MM.1S (cell line): ENCODE measurements around the gene GXYLT1.

Experiments used
- DNase-seq: peaks from one replicate; pipeline ENCODE4 v3.0.0-alpha.2; 2015
- H2AFZ ChIP-seq: fragments of 300-600 bp; sonication (generic); 2 replicates; pipeline ENCODE4 v1.6.0; 2016; ENCODE audit warnings: antibody characterized with exemption, low read length
- H3F3A ChIP-seq: fragments of 300-600 bp; sonication (generic); 2 replicates; pipeline ENCODE4 v1.6.1; 2016; ENCODE audit warnings: mild to moderate bottlenecking, antibody characterized with exemption, low read length, moderate library complexity, mixed read lengths; ENCODE audit not compliant: insufficient read depth
- H3K27ac ChIP-seq: fragments of 300-600 bp; sonication (generic); 2 replicates; pipeline ENCODE4 v1.5.1; 2016; ENCODE audit warnings: mild to moderate bottlenecking, low read length
- H3K27me3 ChIP-seq: fragments of 300-600 bp; sonication (generic); replicated peaks from 2 replicates; pipeline ENCODE4 v1.6.0; 2016; ENCODE audit warnings: low read length; ENCODE audit not compliant: insufficient read depth
- H3K36me3 ChIP-seq: fragments of 300-600 bp; sonication (generic); replicated peaks from 2 replicates; pipeline ENCODE4 v1.6.1; 2016; ENCODE audit warnings: mild to moderate bottlenecking, low read length, mixed read lengths; ENCODE audit not compliant: insufficient read depth
- H3K4me1 ChIP-seq: fragments of 300-600 bp; sonication (generic); 2 replicates; pipeline ENCODE4 v1.6.1; 2016; ENCODE audit warnings: low read length, mixed read lengths
- H3K4me2 ChIP-seq: fragments of 300-600 bp; sonication (generic); 2 replicates; pipeline ENCODE4 v1.6.0; 2016; ENCODE audit warnings: low read depth, low read length
- H3K4me3 ChIP-seq: fragments of 300-600 bp; sonication (generic); 2 replicates; pipeline ENCODE4 v1.5.1; 2016; ENCODE audit warnings: low read length, mixed read lengths
- H3K79me2 ChIP-seq: fragments of 300-600 bp; sonication (generic); 2 replicates; pipeline ENCODE4 v1.6.1; 2016; ENCODE audit warnings: mixed run types, low read length, mixed read lengths
- H3K9ac ChIP-seq: fragments of 300-600 bp; sonication (generic); 2 replicates; pipeline ENCODE4 v1.6.1; 2016; ENCODE audit warnings: low read length, mixed read lengths
- H3K9me2 ChIP-seq: fragments of 300-600 bp; sonication (generic); replicated peaks from 2 replicates; pipeline ENCODE4 v1.6.1; 2016; ENCODE audit warnings: mild to moderate bottlenecking, low read length, mixed read lengths; ENCODE audit not compliant: insufficient read depth
- H3K9me3 ChIP-seq: fragments of 300-600 bp; sonication (generic); replicated peaks from 2 replicates; pipeline ENCODE4 v1.6.1; 2016; ENCODE audit warnings: mild to moderate bottlenecking, low read length, mixed read lengths; ENCODE audit not compliant: insufficient read depth
- H4K20me1 ChIP-seq: fragments of 300-600 bp; sonication (generic); 2 replicates; pipeline ENCODE4 v1.6.1; 2016; ENCODE audit warnings: mild to moderate bottlenecking, low read length, moderate library complexity, mixed read lengths; ENCODE audit not compliant: insufficient read depth
- EZH2 ChIP-seq: fragments of 300-600 bp; sonication (generic); optimal IDR thresholded peaks from 2 replicates; pipeline ENCODE3; 2017; ENCODE audit warnings: low read depth, mild to moderate bottlenecking, antibody characterized with exemption, low read length, mixed read lengths
- EZH2phosphoT487 ChIP-seq: fragments of 300-600 bp; sonication (generic); IDR thresholded peaks from 2 replicates; pipeline ENCODE4 v1.6.1; 2018; ENCODE audit warnings: antibody characterized with exemption, low read length
- TF ChIP-seq, protein P1 (sequence below): fragments of 300-600 bp; sonication (generic); IDR thresholded peaks from 2 replicates; pipeline ENCODE4 v1.5.1; 2016; ENCODE audit warnings: antibody characterized with exemption, low read length, mixed read lengths

The GXYLT1 gene

DNA sequence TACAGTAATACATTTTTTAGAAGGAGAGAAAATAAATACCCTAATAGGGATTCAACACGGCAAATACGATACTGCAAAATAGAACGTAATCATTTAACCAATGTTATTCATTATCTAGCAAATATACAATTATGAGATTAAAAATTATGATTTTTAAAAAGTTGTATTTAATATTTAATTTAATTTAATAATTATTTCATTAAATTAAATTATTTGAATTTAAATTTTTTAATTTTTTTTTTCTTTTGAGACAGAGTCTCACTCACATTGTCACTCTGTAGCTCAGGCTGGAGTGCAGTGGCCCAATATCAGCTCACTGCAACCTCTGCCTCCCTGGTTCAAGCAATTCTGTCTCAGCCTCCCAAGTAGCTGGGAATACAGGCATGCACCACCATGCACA is 42.0 kb downstream of the GXYLT1 start:
- Histone ChIP-seq H3K4me1 (no peaks in the 10 kb centered on the region), H3K9ac (no peak overlapping the region), H4K20me1 (no peaks in the 10 kb centered on the region), H3K27ac (no peak overlapping the region), H2AFZ (no peak overlapping the region), H3K4me2 (no peak overlapping the region), H3F3A (no peaks in the 10 kb centered on the region), H3K9me2 (no peaks in the 10 kb centered on the region), H3K4me3 (no peak overlapping the region), H3K9me3 (no peaks in the 10 kb centered on the region), H3K79me2 (no peaks in the 10 kb centered on the region), H3K27me3 (no peaks in the 10 kb centered on the region), H3K36me3 (no peaks in the 10 kb centered on the region)
- no peak for TF ChIP-seq EZH2phosphoT487
- no peak for TF ChIP-seq EZH2
- DNase-seq = no peak

DNA sequence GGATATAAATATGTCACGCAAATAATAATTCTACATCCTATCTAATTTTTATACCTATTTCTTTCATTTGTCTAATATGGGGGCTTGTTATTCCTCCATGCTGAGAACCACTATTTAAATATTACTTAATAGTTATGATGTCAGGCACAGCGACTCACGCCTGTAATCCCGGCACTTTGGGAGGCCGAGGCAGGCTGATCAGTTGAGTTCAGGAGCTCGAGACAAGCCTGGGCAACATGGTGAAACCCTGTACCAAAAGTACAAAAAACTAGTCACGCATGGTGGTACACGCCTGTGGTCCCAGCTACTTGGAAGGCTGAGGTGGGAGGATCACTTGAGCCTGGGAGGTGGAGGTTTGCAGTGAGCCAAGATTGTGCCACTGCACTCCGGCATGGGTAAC is 45.2 kb downstream of the GXYLT1 start:
- no peak for DNase-seq
- Histone ChIP-seq H3K9me2 (no peaks in the 10 kb centered on the region), H3K36me3 (no peaks in the 10 kb centered on the region), H2AFZ (no peak overlapping the region), H3K9me3 (no peaks in the 10 kb centered on the region), H3F3A (no peaks in the 10 kb centered on the region), H3K4me2 (no peak overlapping the region), H3K79me2 (no peaks in the 10 kb centered on the region), H3K27me3 (no peaks in the 10 kb centered on the region), H3K4me1 (no peaks in the 10 kb centered on the region), H3K27ac (no peak overlapping the region), H4K20me1 (no peaks in the 10 kb centered on the region), H3K9ac (no peak overlapping the region), H3K4me3 (no peak overlapping the region)
- TF ChIP-seq, protein P1, sequence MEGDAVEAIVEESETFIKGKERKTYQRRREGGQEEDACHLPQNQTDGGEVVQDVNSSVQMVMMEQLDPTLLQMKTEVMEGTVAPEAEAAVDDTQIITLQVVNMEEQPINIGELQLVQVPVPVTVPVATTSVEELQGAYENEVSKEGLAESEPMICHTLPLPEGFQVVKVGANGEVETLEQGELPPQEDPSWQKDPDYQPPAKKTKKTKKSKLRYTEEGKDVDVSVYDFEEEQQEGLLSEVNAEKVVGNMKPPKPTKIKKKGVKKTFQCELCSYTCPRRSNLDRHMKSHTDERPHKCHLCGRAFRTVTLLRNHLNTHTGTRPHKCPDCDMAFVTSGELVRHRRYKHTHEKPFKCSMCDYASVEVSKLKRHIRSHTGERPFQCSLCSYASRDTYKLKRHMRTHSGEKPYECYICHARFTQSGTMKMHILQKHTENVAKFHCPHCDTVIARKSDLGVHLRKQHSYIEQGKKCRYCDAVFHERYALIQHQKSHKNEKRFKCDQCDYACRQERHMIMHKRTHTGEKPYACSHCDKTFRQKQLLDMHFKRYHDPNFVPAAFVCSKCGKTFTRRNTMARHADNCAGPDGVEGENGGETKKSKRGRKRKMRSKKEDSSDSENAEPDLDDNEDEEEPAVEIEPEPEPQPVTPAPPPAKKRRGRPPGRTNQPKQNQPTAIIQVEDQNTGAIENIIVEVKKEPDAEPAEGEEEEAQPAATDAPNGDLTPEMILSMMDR = no peak
- TF ChIP-seq EZH2 = no peak
- no peak for TF ChIP-seq EZH2phosphoT487

GRCh38 chr12:42097971-42098370 is 46.7 kb downstream of the GXYLT1 start:
- Histone ChIP-seq H3K9me3 (no peaks in the 10 kb centered on the region), H3K79me2 (no peaks in the 10 kb centered on the region), H3K9ac (no peak overlapping the region), H3K36me3 (no peaks in the 10 kb centered on the region), H4K20me1 (no peaks in the 10 kb centered on the region), H3F3A (no peaks in the 10 kb centered on the region), H2AFZ (no peak overlapping the region), H3K4me1 (no peaks in the 10 kb centered on the region), H3K4me2 (peak overlapping the region; percentile 24; the same call in 1 of the 2 replicates), H3K9me2 (no peaks in the 10 kb centered on the region), H3K27ac (peak overlapping the region; percentile 11; the same call in 1 of the 2 replicates), H3K27me3 (no peaks in the 10 kb centered on the region), H3K4me3 (no peak overlapping the region)
- DNase-seq = peak; percentile 30
- TF ChIP-seq, protein P1 = no peak
- no peak for TF ChIP-seq EZH2phosphoT487
- TF ChIP-seq EZH2 = no peak

DNA sequence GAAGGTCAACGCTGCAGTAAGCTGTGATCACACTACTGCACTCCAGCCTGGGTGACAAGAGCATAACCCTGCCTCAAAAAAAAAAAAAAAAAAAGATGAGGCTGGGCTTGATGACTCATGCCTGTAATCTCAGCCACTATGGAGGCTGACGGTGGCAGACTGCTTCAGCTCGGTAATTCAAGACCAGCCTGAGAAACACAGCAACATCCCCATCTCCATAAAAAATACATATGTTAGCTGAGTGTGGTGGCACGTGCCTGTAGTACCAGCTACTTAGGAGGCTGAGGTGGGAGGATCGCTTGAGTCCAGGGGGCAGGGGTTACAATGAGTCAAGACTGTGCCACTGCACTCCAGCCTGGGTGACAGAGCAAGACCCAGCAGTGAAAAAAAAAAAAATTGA is 50.4 kb downstream of the GXYLT1 start:
- no peak overlapping the region for H3K4me3 ChIP-seq
- no peaks in the 10 kb centered on the region for H3K79me2 ChIP-seq
- no peak overlapping the region for H3K9ac ChIP-seq
- DNase-seq = no peak
- H3K36me3 ChIP-seq = no peaks in the 10 kb centered on the region
- no peak overlapping the region for H3K27ac ChIP-seq
- H3K9me3 ChIP-seq = no peaks in the 10 kb centered on the region
- no peak overlapping the region for H3K4me2 ChIP-seq
- no peak overlapping the region for H2AFZ ChIP-seq
- no peaks in the 10 kb centered on the region for H4K20me1 ChIP-seq
- H3K4me1 ChIP-seq = no peaks in the 10 kb centered on the region
- no peaks in the 10 kb centered on the region for H3K9me2 ChIP-seq
- TF ChIP-seq EZH2 (no peak), EZH2phosphoT487 (no peak)
- TF ChIP-seq, protein P1 = no peak
- H3F3A ChIP-seq = no peaks in the 10 kb centered on the region
- no peaks in the 10 kb centered on the region for H3K27me3 ChIP-seq
